ENCODE measurements around the gene ARID1B. TPM values are rescaled to one million over a fixed set of nuclear protein-coding genes. Genes with fewer than 3 reads are reported as not detected.

ARID1B gene
- total RNA-seq, 1 donor from 2014 or later, result 223 TPM

GRCh38 chr6:156773935-156774852 lies 3.0 kb upstream of the ARID1B start:
- DNase-seq (ENCODE audit: low spot score), result no peak

- DNase-seq (ENCODE audit: low spot score), result no peak
These were observed 2.2 kb upstream of the ARID1B start for GRCh38 chr6:156774863-156775405.

DNA sequence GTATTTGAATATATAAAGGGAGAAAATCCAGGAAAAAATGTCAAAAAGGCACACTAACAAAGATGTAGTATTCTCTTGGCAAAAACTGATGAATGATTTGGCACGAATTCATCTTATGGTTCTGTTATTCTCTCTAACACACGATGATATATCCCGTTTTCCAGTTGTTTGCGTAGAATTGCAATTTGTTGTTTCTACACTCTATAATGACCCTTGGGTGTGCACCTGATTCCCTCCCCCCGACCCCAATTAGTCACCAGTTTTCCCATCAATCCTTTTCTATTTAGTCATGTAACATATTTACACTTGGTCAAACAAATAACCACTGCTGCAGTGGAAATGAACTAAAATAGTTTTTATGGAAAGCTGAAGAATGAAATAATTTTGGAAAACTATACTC lies 1.5 kb upstream of the ARID1B start:
- DNase-seq (ENCODE audit: low spot score), result no peak

DNA sequence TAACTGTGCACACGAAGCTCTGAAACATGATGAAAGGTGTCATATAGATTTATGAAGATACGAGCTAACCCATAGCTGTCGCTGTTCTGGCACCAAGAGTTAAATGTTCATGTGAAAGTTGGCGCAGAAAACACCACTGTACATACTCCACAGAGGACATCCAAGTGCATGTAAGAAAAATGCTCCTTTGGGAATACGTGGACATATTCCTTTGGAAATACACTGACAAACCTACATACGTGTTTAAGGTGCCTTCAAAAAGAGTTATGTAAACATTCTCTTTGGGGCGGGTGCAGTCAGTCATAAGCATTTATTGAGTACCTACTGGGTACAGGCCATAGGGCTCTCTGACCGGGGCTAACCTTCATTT lies 723 bp upstream of the ARID1B start:
- no peak for DNase-seq (ENCODE audit: low spot score)

DNA sequence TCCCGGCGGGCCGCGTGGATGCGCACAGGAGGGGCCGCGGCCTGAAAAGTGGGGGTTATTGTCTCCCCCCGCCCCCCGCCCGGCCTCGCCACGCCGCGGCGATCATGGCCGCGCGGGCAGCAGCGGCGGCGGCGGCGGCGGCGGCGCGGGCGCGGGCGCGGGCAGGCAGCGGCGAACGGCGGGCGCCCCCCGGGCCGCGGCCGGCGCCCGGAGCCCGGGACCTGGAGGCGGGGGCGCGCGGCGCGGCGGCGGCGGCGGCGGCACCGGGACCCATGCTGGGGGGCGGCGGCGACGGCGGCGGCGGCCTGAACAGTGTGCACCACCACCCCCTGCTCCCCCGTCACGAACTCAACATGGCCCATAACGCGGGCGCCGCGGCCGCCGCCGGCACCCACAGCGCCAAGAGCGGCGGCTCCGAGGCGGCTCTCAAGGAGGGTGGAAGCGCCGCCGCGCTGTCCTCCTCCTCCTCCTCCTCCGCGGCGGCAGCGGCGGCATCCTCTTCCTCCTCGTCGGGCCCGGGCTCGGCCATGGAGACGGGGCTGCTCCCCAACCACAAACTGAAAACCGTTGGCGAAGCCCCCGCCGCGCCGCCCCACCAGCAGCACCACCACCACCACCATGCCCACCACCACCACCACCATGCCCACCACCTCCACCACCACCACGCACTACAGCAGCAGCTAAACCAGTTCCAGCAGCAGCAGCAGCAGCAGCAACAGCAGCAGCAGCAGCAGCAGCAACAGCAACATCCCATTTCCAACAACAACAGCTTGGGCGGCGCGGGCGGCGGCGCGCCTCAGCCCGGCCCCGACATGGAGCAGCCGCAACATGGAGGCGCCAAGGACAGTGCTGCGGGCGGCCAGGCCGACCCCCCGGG lies 637 bp downstream of the ARID1B start:
- DNase-seq (ENCODE audit: low spot score), result peak; percentile 63

GRCh38 chr6:156778454-156779205 lies 1.5 kb downstream of the ARID1B start:
- peak; percentile 73 for DNase-seq (ENCODE audit: low spot score)

- peak; percentile 59 for DNase-seq (ENCODE audit: low spot score)
These were observed 2.3 kb downstream of the ARID1B start for GRCh38 chr6:156779206-156780094.

DNA sequence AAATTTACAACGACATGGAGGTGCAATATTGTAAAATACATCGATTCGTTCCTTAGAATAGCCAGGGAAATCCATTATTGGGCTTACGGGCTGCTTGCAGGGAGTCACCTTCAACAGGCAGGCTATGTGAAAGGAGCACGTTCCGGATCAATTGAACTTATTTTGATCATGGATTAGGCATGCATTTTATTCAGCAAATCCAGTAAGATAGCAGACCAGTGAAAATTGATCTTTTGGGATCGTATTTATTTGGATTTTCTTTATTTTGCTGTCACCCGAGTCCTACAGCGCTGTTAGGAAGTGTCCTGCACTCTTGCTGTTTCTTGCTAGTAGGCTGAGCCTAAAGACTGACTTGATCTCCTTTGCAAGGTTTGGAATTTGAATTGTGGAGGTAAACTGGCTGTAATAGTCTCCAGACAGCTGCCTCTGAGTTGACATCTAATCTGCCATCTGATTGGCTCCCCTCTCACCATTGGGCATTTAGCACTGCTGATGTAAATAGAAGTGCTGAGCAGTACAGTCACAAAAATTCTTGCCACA lies 3.0 kb downstream of the ARID1B start:
- DNase-seq (ENCODE audit: low spot score), result peak; percentile 64

DNA sequence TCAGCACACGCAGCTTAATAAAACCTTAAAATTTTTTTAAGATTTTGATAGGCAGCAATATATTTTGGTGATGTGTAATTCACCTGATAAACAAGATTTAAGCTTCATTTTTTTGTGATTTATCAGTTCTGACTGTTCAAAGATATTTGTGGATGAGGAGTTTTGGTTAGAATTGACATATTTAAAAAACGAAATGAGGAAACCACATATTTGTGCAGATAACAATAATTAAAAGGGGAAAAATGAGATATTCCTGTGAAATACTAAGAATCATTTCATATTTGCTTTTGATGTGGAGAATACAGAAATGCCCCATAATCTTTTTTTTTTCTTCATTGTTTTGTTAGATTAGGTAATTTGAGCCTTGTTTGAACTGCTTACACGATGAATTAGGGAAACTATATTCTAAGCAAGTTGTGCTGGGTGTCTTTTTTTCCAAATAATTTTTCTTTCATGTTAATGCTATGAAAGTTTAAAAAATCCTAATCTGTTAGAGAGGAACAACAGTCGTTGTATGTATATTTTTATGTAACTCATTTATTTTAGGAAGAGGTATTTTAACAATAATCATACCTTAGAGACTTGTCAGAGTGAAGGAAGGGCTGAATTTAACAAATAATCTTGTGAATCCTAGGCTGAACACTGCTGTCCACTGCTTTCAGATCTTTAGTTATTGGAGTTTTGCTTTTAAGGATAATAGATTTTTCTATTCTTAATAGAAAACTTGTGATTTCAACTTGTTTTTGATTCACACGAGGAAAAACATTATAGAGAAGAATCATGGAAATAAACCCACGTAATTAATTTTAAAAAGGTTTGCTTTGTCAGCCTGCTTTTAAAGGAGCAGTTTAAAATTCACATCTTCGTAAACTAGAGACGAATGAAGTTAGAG lies 4.0 kb downstream of the ARID1B start:
- no peak for DNase-seq (ENCODE audit: low spot score)

DNA sequence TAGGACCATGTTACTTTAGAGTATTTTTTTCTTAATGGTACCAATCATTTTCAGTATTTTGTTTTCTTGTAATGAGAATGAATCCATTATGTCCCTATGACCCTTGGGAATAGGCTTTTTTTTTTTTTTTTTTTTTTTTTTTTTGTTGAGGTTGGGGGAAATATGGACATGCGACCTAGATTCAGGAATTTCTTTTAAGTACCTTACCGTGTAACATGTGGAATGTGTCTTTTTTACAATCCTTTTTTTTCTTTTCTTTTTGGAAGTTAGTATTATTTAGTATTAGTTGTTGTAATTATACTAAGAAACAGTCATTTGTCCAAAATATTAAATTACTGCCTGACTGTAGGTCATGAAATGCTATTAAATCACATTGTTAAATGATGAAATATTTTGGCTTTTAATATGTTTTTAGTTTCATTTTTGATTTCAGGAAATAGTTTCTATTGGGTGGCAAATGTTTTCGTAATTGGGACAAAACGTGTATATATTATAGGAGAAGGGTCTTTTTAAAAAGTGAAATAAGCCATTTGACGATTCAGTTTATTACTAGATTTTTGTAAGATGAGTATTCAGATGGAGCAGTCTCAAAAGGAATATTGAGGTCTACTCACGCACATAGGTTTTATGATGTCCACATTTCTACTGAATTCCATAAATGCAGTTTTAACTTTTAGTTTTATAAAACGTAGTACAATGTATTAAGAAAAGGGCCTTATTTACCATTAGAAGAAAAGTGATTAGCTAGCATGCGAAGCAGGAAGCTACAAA lies 4.9 kb downstream of the ARID1B start:
- DNase-seq (ENCODE audit: low spot score), result no peak

- no peak for DNase-seq (ENCODE audit: low spot score)
These were observed 5.6 kb downstream of the ARID1B start for GRCh38 chr6:156782691-156783320.

GRCh38 chr6:156783958-156784357 lies 6.8 kb downstream of the ARID1B start:
- no peak for DNase-seq (ENCODE audit: low spot score)

DNA sequence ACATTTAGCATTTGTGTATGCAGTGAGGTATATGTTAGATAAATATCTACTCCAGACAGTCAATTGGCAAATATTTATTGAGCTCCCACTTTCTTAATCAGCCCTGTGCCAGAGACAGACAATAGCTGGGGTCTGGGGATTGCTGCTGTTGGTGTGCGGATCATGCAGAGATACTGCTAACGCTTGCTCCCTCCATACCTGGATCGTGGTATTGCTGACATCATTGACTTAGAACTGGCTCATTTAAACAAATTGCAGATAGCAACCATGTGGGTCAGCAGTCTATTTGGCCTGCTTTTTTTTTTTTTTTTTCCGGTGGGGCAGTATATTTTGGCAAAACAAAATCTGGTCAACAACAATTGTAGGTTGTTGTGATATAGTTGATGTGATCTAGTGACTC lies 9.5 kb downstream of the ARID1B start:
- no peak for DNase-seq (ENCODE audit: low spot score)

- no peak for DNase-seq (ENCODE audit: low spot score)
These were observed 10.7 kb downstream of the ARID1B start for GRCh38 chr6:156787569-156788492.

- DNase-seq (ENCODE audit: low spot score), result no peak
These were observed 12.1 kb downstream of the ARID1B start for GRCh38 chr6:156789081-156789943.
